ENCODE data around the gene VTCN1.

VTCN1 gene

DNA sequence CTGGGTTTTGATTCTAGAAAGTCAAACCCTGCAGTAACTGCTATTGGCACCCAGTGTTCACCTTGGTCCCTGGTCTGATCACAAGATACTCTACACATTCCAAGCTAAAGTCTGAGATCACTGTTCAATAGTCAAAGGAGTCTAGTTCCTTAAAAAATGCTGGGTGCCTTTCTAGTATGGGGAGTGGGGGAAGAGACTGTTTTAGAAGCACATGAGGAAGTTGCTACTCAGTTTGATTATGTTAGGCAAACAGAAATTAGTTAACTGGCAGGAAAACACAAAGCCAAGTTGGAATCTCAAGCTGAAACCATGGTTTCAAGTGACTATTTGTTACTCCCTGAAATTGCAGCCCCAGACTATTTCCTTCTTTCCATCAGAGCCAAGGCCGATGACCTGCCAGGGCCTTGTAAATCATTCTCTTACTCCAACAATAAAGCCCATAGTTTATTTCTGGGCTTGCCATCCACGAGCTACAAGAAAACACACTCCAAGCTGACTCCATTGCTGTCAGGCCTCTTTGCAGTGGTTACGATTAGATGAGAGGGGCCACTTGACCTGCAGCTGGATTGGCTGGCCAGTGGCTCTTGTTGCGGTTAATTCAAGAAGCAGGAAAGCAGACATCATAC lies 21.1 kb upstream of the VTCN1 start:
- CTCF ChIA-PET = no interaction called here

DNA sequence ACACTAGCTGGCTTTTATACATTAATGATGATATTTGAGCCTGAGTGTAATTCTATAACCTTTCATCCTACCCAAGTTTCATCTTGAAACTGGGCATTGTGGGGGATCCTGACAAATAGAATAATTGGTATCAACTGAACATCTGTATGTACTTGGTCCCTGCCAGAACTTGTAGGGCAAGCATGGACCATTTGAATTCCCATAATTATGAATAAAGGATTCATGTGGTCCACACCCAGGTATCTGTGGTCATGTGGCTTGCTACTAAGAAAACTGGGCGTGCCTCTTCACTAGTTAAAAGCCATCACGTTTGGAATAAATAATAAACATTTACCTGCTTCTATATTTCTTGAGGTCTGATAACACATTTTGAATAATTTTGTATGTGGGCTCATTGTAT lies 20.6 kb upstream of the VTCN1 start:
- ChIA-PET CTCF (no interaction called here), POLR2A (no interaction called here)

More for the DNA sequence above, 21.1 kb upstream of the VTCN1 start:
- TF ChIP-seq, protein P1, sequence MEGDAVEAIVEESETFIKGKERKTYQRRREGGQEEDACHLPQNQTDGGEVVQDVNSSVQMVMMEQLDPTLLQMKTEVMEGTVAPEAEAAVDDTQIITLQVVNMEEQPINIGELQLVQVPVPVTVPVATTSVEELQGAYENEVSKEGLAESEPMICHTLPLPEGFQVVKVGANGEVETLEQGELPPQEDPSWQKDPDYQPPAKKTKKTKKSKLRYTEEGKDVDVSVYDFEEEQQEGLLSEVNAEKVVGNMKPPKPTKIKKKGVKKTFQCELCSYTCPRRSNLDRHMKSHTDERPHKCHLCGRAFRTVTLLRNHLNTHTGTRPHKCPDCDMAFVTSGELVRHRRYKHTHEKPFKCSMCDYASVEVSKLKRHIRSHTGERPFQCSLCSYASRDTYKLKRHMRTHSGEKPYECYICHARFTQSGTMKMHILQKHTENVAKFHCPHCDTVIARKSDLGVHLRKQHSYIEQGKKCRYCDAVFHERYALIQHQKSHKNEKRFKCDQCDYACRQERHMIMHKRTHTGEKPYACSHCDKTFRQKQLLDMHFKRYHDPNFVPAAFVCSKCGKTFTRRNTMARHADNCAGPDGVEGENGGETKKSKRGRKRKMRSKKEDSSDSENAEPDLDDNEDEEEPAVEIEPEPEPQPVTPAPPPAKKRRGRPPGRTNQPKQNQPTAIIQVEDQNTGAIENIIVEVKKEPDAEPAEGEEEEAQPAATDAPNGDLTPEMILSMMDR (IDR thresholded peaks at IDR 0.05; ENCODE audit: control extremely low read depth, extremely low read depth, low read depth, missing control alignments) = no peak
- POLR2A ChIA-PET = no interaction called here
- DNase-seq (ENCODE audit: extremely low spot score) = no peak

DNA sequence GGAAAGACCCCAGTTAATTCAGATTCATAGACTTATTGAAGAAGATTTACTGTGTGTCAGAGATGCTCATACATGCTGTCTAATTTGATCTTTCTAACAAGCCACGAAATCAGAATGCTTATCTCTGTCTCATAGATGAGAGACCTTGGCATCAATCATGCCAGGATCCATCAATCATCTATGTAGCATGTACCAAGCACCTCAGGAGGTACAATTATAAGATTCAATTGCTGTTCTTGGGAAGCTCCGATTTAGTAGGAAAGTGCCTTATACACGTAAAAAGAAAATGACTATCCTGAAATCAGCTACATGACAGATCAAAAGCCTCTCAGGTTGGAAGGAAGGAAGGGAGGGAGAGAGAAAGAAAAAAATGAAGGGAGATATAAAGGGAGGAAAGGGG lies 18.5 kb upstream of the VTCN1 start:
- ChIA-PET CTCF (interaction anchor here (1.0 kb wide), 1 partner anchor 306 kb away, joined by 3 read pairs; no protein-coding TSS in a partner anchor), POLR2A (no interaction called here)
- TF ChIP-seq, protein P1 (IDR thresholded peaks at IDR 0.05; ENCODE audit: control extremely low read depth, extremely low read depth, low read depth, missing control alignments) = no peak
- DNase-seq (ENCODE audit: extremely low spot score) = no peak

More for the DNA sequence above, 20.6 kb upstream of the VTCN1 start:
- DNase-seq (ENCODE audit: extremely low spot score) = no peak
- TF ChIP-seq, protein P1 (IDR thresholded peaks at IDR 0.05; ENCODE audit: control extremely low read depth, extremely low read depth, low read depth, missing control alignments) = no peak

DNA sequence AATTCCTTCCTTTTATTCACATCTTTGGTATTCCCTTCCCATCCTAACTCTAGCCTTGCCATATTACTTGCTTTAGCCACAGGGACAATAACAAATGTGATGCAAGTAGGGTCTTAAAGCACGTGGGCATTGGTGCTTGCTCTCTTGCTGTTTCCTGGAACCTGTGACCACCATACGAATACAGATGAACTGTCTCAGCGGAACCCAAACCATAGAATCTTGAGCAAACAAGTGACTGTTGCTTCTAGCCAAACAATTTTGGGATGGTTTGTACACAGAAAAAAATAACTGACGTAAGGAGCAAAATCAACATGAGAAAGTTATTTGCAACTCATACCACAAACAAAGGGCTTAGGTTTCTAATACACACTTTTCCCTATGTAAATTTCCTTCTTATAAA lies 15.2 kb upstream of the VTCN1 start:
- ChIA-PET CTCF (interaction anchor here (1.1 to 2.3 kb wide), 2 partner anchors 19 to 21 kb away, joined by 3 to 7 read pairs; no protein-coding TSS in a partner anchor), POLR2A (no interaction called here)
- TF ChIP-seq, protein P1 (IDR thresholded peaks at IDR 0.05; ENCODE audit: control extremely low read depth, extremely low read depth, low read depth, missing control alignments) = no peak
- DNase-seq (ENCODE audit: extremely low spot score) = no peak

DNA sequence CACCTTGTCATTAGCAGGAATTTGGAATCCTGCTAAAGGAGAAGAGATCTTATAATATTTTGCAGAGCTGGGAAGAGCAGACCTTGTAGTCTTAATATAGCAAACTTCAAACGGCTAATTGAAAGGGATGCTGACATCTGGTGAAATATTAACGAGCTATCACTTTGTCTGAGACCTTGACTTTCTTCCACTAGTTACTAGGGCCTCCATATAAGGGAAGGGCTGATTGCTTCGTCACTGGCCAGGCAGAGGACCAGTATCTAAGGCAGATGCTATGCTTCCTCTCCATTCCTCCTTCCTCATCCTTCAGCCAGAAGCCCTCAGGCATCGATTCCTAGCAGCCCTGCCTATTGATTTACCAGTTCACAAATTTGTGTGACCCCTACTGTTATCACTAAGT lies 6.0 kb upstream of the VTCN1 start:
- CTCF ChIA-PET = interaction anchor here (1.8 kb wide), 1 partner anchor 9 kb away, joined by 5 read pairs; no protein-coding TSS in a partner anchor
- TF ChIP-seq, protein P1 (IDR thresholded peaks at IDR 0.05; ENCODE audit: control extremely low read depth, extremely low read depth, low read depth, missing control alignments) = no peak
- no peak for DNase-seq (ENCODE audit: extremely low spot score)
- POLR2A ChIA-PET = no interaction called here

DNA sequence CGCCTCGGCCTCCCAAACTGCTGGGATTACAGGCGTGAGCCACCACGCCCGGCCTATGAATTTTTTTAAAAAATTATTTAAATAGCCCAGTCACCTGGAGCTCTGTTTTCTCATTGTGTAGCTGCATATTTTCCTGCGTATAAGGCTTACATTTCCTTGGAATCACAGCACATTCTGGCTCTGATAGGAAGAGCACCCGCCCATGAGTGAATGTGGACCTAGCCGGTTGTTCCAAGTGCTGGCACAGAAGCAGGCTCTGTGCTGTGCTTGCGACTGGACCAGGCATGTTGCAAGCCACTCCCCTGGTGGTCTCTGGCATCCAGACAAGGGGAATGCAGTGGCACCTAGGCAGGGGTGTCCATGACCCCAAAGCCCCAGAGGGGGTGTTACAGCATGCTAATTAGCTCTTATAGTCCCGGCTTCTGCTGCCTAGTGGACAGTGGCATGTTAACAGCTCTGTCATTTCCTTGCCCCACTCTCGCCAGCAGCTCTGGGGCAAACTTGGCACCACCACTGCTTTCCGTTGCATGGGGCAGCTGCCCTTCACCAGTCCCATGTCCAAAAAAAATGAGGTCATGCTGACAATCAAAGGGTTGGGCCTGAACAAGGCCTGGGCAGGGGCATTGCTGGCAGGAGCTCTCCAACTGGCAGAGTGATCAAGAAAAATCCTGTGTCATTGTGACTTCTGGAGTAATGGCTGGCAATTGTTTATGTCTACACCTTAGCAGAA lies 5.2 kb upstream of the VTCN1 start:
- TF ChIP-seq, protein P1 (IDR thresholded peaks at IDR 0.05; ENCODE audit: control extremely low read depth, extremely low read depth, low read depth, missing control alignments) = no peak
- ChIA-PET POLR2A (no interaction called here), CTCF (interaction anchor here (0.8 to 1.8 kb wide), 2 partner anchors 9 to 42 kb away, joined by 3 to 5 read pairs; no protein-coding TSS in a partner anchor)
- DNase-seq (ENCODE audit: extremely low spot score) = no peak
